ENCODE measurements around the gene ADRA2C. TPM values are rescaled to one million over a fixed set of nuclear protein-coding genes. Genes with fewer than 3 reads are reported as not detected.

The ADRA2C gene
- total RNA-seq, 4 donors from 2014 or later: 2.3 to 14.9 (median 6.5) TPM

DNA sequence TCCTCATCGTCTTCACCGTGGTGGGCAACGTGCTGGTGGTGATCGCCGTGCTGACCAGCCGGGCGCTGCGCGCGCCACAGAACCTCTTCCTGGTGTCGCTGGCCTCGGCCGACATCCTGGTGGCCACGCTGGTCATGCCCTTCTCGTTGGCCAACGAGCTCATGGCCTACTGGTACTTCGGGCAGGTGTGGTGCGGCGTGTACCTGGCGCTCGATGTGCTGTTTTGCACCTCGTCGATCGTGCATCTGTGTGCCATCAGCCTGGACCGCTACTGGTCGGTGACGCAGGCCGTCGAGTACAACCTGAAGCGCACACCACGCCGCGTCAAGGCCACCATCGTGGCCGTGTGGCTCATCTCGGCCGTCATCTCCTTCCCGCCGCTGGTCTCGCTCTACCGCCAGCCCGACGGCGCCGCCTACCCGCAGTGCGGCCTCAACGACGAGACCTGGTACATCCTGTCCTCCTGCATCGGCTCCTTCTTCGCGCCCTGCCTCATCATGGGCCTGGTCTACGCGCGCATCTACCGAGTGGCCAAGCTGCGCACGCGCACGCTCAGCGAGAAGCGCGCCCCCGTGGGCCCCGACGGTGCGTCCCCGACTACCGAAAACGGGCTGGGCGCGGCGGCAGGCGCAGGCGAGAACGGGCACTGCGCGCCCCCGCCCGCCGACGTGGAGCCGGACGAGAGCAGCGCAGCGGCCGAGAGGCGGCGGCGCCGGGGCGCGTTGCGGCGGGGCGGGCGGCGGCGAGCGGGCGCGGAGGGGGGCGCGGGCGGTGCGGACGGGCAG, 792 bp downstream of the ADRA2C start:
- intact Hi-C loops (cut with DNase I; ENCODE audit: low total_unique reads): no loop called here
- no peak for DNase-seq (ENCODE audit: low spot score in 2 of 2)
- WGBS, 2 donors: 10 to 18% methylated on average over 51 to 66 of the region's 107 CpGs
- TF ChIP-seq POLR2A (IDR thresholded peaks at IDR 0.05): no peak
- TF ChIP-seq, protein P1, sequence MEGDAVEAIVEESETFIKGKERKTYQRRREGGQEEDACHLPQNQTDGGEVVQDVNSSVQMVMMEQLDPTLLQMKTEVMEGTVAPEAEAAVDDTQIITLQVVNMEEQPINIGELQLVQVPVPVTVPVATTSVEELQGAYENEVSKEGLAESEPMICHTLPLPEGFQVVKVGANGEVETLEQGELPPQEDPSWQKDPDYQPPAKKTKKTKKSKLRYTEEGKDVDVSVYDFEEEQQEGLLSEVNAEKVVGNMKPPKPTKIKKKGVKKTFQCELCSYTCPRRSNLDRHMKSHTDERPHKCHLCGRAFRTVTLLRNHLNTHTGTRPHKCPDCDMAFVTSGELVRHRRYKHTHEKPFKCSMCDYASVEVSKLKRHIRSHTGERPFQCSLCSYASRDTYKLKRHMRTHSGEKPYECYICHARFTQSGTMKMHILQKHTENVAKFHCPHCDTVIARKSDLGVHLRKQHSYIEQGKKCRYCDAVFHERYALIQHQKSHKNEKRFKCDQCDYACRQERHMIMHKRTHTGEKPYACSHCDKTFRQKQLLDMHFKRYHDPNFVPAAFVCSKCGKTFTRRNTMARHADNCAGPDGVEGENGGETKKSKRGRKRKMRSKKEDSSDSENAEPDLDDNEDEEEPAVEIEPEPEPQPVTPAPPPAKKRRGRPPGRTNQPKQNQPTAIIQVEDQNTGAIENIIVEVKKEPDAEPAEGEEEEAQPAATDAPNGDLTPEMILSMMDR (IDR thresholded peaks at IDR 0.05): no peak
- H3K4me3 ChIP-seq (ENCODE audit: low read depth, poor library complexity, severe bottlenecking): no peak overlapping the region

DNA sequence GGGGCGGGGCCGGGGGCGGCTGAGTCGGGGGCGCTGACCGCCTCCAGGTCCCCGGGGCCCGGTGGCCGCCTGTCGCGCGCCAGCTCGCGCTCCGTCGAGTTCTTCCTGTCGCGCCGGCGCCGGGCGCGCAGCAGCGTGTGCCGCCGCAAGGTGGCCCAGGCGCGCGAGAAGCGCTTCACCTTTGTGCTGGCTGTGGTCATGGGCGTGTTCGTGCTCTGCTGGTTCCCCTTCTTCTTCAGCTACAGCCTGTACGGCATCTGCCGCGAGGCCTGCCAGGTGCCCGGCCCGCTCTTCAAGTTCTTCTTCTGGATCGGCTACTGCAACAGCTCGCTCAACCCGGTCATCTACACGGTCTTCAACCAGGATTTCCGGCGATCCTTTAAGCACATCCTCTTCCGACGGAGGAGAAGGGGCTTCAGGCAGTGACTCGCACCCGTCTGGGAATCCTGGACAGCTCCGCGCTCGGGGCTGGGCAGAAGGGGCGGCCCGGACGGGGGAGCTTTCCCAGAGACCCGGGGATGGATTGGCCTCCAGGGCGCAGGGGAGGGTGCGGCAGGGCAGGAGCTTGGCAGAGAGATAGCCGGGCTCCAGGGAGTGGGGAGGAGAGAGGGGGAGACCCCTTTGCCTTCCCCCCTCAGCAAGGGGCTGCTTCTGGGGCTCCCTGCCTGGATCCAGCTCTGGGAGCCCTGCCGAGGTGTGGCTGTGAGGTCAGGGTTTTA, 1.5 kb downstream of the ADRA2C start:
- TF ChIP-seq POLR2A (IDR thresholded peaks at IDR 0.05): no peak
- TF ChIP-seq, protein P1 (IDR thresholded peaks at IDR 0.05): no peak
- no peak overlapping the region for H3K4me3 ChIP-seq (ENCODE audit: low read depth, poor library complexity, severe bottlenecking)
- intact Hi-C loops (cut with DNase I; ENCODE audit: low total_unique reads): no loop called here
- 9% methylated on average over 51 of the region's 58 CpGs; no CpG with 5 or more reads in 1 of the 2 donors for WGBS, 2 donors
- DNase-seq (ENCODE audit: low spot score in 2 of 2): no peak

DNA sequence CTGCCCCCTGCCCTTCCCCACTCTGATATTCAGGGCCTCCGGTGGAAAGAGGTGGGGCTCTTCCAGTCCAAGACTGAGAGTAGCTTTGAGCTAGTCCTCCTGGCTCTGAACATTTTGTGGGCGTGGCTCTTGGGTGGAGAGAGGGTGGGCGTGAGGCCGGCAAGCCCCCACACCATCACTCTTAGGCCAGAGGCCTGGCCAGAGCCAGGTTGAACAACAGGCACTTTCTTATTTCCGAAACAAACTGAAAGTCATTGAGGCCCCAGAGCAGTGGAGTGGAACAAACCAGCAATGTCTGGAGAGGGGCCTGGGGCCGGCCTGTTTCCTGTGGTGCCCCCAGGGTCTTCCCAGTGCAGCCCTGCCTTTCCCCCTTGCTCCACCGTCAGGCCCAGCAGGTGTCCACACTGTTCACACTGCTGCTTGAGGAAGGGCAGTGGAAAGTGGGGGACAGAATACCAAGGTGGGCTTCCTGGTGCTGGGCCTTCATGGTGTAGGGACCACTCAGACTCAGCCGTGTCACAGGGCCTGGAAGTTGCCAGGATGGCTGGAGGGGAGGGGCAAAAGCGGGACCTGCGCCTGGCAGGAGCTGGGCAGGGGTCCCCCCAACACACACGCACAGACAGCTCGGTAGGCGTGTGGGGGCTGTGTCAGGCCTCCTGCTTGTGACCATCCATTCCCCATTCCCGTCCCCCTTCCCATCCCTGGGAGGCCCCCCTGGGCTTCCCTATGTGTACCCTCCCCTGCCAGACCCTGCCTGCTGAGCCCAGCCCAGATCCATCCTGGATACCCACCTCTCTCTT, 2.9 kb downstream of the ADRA2C start:
- intact Hi-C loops (cut with DNase I; ENCODE audit: low total_unique reads): no loop called here
- no peak for DNase-seq (ENCODE audit: low spot score in 2 of 2)
- no peak overlapping the region for H3K4me3 ChIP-seq (ENCODE audit: low read depth, poor library complexity, severe bottlenecking)
- TF ChIP-seq, protein P1 (IDR thresholded peaks at IDR 0.05): no peak
- no peak for TF ChIP-seq POLR2A (IDR thresholded peaks at IDR 0.05)
- 65 to 69% methylated on average over 14 of the region's 14 CpGs for WGBS, 2 donors

DNA sequence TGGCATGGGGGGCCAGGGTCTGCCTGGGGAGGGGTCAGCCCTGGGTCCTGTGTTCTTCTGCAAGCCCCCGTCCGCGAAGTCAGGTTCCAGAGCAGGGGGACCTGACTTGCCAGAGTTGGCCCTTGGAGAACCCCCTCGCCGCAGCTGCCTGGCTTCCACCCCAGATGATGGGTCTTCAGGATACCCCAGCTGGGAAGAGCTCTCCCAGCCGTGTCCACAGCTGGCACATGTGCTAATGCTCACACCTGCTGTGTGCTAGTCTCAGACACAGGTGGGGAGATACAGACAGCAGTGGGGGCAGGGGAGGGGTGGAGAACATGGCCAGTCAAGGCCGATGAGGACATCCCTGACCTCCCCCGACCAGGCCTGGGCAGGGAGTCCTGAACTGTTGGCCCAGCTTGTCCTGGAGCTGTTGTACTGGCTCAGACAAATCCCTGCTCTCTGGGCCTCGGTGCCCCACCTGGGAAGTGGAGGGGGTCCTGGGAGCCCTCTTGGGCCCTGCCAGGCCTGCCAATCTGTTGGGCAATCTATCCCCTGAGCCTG, 3.5 kb downstream of the ADRA2C start:
- no peak for TF ChIP-seq POLR2A (IDR thresholded peaks at IDR 0.05)
- TF ChIP-seq, protein P1 (IDR thresholded peaks at IDR 0.05): no peak
- intact Hi-C loops (cut with DNase I; ENCODE audit: low total_unique reads): no loop called here
- WGBS, 2 donors: 69 to 74% methylated on average over 6 to 8 of the region's 9 CpGs
- H3K4me3 ChIP-seq (ENCODE audit: low read depth, poor library complexity, severe bottlenecking): no peak overlapping the region
- DNase-seq (ENCODE audit: low spot score in 2 of 2): no peak

DNA sequence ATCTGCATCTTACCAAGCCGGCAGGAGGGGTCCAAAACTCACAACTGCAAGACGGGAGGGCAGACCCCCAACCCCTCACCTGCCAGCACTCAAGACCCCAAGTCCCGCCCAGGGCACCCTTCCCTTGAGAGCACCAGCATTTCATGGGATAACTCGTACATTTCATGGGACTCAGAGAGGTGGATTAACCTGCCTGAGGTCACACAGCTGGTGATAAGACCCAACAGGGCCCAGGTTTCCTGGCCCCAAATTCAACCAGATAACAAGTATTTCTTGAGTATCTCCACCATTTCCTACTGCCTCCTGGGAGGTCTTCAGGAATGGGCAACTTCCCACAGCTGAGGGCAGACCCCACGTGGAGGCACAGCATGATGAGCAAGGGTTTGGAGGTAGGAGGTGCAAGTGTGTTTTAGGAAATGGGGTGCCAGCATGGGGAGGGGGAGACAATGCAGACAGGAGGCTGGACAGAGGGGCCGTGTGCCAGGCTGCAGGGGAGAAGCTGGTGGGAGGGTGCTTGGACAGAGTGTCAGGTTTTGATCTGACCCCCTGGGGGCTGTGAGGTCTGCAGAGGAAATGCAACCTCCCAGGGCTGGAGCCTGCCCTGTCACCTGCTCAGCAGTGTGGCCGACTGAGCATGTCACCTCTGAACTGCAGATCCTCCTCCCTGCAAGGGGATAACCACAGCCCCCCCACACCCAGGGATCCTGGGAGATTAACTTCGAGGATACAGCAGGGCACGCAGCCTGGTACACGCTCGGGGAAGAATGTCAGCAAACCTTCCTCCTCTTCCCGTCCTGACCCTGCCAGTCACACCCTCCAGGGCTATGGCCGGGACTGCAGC, 4.4 kb downstream of the ADRA2C start:
- TF ChIP-seq, protein P1 (IDR thresholded peaks at IDR 0.05): no peak
- TF ChIP-seq POLR2A (IDR thresholded peaks at IDR 0.05): no peak
- WGBS, 2 donors: 62 to 64% methylated on average over 13 of the region's 13 CpGs
- no peak overlapping the region for H3K4me3 ChIP-seq (ENCODE audit: low read depth, poor library complexity, severe bottlenecking)
- no peak for DNase-seq (ENCODE audit: low spot score in 2 of 2)
- intact Hi-C loops (cut with DNase I; ENCODE audit: low total_unique reads): no loop called here

Data from lower leg skin (tissue), 4 donors.